Right ventricle myocardium inferior (tissue), 1 donor: Measurements from ENCODE around the gene PRDM11. TPM values are rescaled to one million over a fixed set of nuclear protein-coding genes. Genes with fewer than 3 reads are reported as not detected.

Source experiments
- ATAC-seq: fragments of 200-7000 bp; cut with Tn5 transposase; one replicate; pipeline ENCODE4 v1.9.1; 2020; ENCODE audit warnings: mild to moderate bottlenecking, moderate library complexity
- DNase-seq: peaks from one replicate; pipeline ENCODE4 v3.0.0; 2021; ENCODE audit errors: missing footprints
- intact Hi-C: fragments of 100-400 bp; cut with DNase I; formaldehyde crosslinking; loops from one replicate; pipeline ENCODE4 v1.11.0; 2022
- long read RNA-seq: library from polyadenylated mRNA; unstranded; transcript quantifications from one replicate; pipeline ENCODE4 v2.0.0, GENCODE V29; 2021
- total RNA-seq: library from RNA; stranded (reverse); fragmentation: NEBNext Ultra II Directional; extraction: Animal tissue kit (Norgen Biotek cat#: 25700); gene quantifications from one replicate; pipeline ENCODE4 v1.2.1, GENCODE V29; 2021
- donor health status: DM: no; HTN: yes; CAD: no; lungs with severe emphysema.

The PRDM11 gene
- total RNA-seq, result 16.0 TPM
- long read RNA-seq, partial matches to known transcripts, result 1 of 8 reads
- long read RNA-seq, other reads (novel, unspliced or antisense), result 7 of 8 reads

- ATAC-seq (peak; percentile 12), DNase-seq (peak; percentile 81)
- intact Hi-C loops, result loop anchor here (1.0 to 5.0 kb wide), 2 partner anchors 36 to 64 kb away; no protein-coding TSS in a partner anchor
Observed at GRCh38 chr11:45146072-45147016, at the start of gene PRDM11. Gene PRDM11, plus strand, starts transcription at chr11:45146639. Its CDS starts 35,128 bp downstream, at chr11:45181767.

- peak; percentile 58 for ATAC-seq
- intact Hi-C loops, result no loop called here
- DNase-seq, result no peak
Observed at GRCh38 chr11:45097721-45098493, 48.5 kb upstream of the PRDM11 start.

GRCh38 chr11:45098929-45099328, 47.5 kb upstream of the PRDM11 start:
- ATAC-seq, result no peak
- DNase-seq, result no peak
- intact Hi-C loops, result no loop called here

GRCh38 chr11:45100339-45100738, 46.1 kb upstream of the PRDM11 start:
- intact Hi-C loops, result loop anchor here (5.0 kb wide), 1 partner anchor 473 kb away; no protein-coding TSS in a partner anchor
- DNase-seq (no peak), ATAC-seq (no peak)

- ATAC-seq, result no peak
- intact Hi-C loops, result loop anchor here (5.0 kb wide), 1 partner anchor 475 kb away; no protein-coding TSS in a partner anchor
- no peak for DNase-seq
Observed at GRCh38 chr11:45102361-45102809, 44.1 kb upstream of the PRDM11 start.

- intact Hi-C loops, result loop anchor here (5.0 kb wide), 1 partner anchor 476 kb away; no protein-coding TSS in a partner anchor
- no peak for DNase-seq
- peak; percentile 73 for ATAC-seq
Observed at GRCh38 chr11:45102810-45103621, 43.4 kb upstream of the PRDM11 start.

- intact Hi-C loops, result loop anchor here (5.0 kb wide), 1 partner anchor 477 kb away; no protein-coding TSS in a partner anchor
- no peak for DNase-seq
- no peak for ATAC-seq
Observed at GRCh38 chr11:45104006-45104789, 42.2 kb upstream of the PRDM11 start.

- ATAC-seq (no peak), DNase-seq (no peak)
- intact Hi-C loops, result loop anchor here (1.0 to 5.0 kb wide), 3 partner anchors 168 to 547 kb away; no protein-coding TSS in a partner anchor
Observed at GRCh38 chr11:45104790-45105084, 41.7 kb upstream of the PRDM11 start.

GRCh38 chr11:45105233-45105983, 41.0 kb upstream of the PRDM11 start:
- intact Hi-C loops, result loop anchor here (1.0 to 5.0 kb wide), 2 partner anchors 169 to 548 kb away; no protein-coding TSS in a partner anchor
- ATAC-seq, result peak; percentile 86
- peak; percentile 92 for DNase-seq

- intact Hi-C loops, result loop anchor here (1.0 to 5.0 kb wide), 2 partner anchors 170 to 549 kb away; no protein-coding TSS in a partner anchor
- DNase-seq (no peak), ATAC-seq (no peak)
Observed at GRCh38 chr11:45105984-45106375, 40.5 kb upstream of the PRDM11 start.

GRCh38 chr11:45106440-45106839, 40.0 kb upstream of the PRDM11 start:
- ATAC-seq (no peak), DNase-seq (no peak)
- intact Hi-C loops, result loop anchor here (5.0 kb wide), 1 partner anchor 549 kb away; no protein-coding TSS in a partner anchor

GRCh38 chr11:45107029-45107428, 39.4 kb upstream of the PRDM11 start:
- intact Hi-C loops, result loop anchor here (5.0 kb wide), 1 partner anchor 550 kb away; no protein-coding TSS in a partner anchor

GRCh38 chr11:45108070-45109064, 38.1 kb upstream of the PRDM11 start:
- intact Hi-C loops, result loop anchor here (5.0 kb wide), 1 partner anchor 551 kb away; no protein-coding TSS in a partner anchor
- DNase-seq (no peak), ATAC-seq (no peak)

More at GRCh38 chr11:45107029-45107428, 39.4 kb upstream of the PRDM11 start:
- no peak for ATAC-seq
- no peak for DNase-seq

- ATAC-seq (no peak), DNase-seq (no peak)
- intact Hi-C loops, result loop anchor here (5.0 kb wide), 1 partner anchor 552 kb away; no protein-coding TSS in a partner anchor
Observed at GRCh38 chr11:45109400-45109799, 37.0 kb upstream of the PRDM11 start.

GRCh38 chr11:45110562-45110961, 35.9 kb upstream of the PRDM11 start:
- intact Hi-C loops, result loop anchor here (1.0 to 10.0 kb wide), 4 partner anchors 122 to 664 kb away; no protein-coding TSS in a partner anchor
- DNase-seq, result no peak
- ATAC-seq, result peak; percentile 58
